Kasumi-1 (cell line): ENCODE results near the gene DPYSL5.
"Not testable (repeated sequence)": the region's sequence is repeated elsewhere in the genome, so short reads cannot be mapped to it uniquely, and the experiment has no call there.

Experiments used
- DNase-seq, 2 experiments: peaks; one replicate each; lab custom pipeline; 2025; lab: John Stamatoyannopoulos, UW

The DPYSL5 gene

GRCh38 chr2:26901326-26902183 is 53.6 kb downstream of the DPYSL5 start:
- no peak for DNase-seq

GRCh38 chr2:26903676-26904075 is 55.7 kb downstream of the DPYSL5 start:
- DNase-seq: no peak

- no peak for DNase-seq
Measured at GRCh38 chr2:26904839-26905238, 56.9 kb downstream of the DPYSL5 start.

GRCh38 chr2:26905341-26906198 is 57.6 kb downstream of the DPYSL5 start:
- no peak for DNase-seq

GRCh38 chr2:26907416-26907815 is 59.5 kb downstream of the DPYSL5 start:
- DNase-seq: no peak

GRCh38 chr2:26910176-26910575 is 62.2 kb downstream of the DPYSL5 start:
- DNase-seq: no peak

DNA sequence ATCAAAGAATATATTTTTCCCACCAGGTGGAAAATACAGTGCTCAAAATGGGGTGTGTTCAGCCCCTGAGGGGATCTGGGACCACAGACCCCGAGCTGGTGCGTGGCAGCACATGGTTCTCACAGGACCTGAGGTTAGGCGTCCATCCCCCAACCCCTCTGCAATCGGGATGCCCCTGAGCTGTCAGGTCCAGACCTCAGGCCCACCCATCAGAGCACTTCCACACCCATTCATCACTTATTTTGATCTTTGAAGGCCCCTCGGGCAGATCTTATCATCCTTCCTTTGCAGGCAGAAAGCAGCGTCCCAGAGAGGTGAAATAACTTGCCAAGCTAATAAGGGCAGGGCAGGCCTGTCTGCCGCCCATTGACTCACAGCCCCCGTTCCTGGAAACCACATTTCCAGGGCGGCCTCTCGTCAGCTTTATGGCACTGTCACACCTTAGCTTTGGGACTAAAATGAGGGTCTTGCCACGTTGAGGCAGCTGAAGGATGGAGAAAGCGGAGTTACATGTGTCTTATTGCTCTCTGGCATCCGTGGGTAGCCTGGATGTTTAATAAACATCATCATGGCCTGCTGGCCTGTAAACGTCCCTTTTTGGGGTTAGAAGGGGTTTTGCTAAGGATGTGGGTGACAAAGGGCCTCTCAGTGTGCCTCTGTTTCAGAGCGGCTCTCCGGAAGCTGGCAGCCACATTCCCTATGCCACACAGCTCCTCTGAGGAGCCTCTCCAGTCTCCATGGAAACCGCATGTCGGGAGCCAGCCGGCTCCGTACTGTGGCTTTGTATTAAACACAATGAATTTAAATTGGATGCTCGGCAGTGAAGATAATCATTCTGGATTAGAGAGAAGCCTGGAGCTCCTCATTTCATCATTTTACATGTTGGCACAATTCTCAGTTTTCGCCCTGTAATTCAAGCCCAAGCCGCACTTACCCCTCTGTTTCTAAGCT is 64.3 kb downstream of the DPYSL5 start:
- no peak for DNase-seq

- DNase-seq: no peak
Measured at GRCh38 chr2:26913606-26913998, 65.7 kb downstream of the DPYSL5 start.

GRCh38 chr2:26913999-26914658 is 66.2 kb downstream of the DPYSL5 start:
- no peak for DNase-seq

DNA sequence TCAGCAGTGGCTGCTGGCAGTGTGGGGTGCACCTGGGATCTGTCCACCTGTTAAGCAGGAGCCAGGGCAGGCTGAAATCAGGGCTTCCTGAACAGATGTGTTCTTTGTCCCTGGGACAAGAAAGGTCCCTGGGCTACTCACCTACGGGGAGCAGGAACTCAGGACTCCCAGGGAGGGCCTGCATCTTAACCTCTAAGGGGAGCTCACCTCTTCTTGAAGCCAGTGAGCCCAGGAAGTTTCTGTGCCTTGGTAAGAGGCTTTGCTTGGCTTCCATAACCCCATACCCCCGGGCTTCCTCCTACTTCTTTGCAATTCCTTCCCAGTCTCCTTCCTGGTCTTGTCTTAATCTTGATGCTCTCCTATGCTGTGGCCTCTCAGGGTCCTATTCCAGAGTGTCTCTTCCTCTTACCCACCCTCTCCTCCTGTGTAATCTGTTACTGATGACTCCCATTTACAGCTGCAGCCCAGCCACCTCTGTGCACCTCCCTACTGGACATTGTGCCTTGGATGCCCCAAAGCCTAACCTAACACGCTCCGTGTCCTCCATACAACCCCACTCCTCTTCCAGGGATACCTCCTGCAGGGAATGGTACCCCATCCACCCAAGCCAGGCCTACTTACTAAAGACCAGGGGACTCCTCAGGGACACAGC is 66.9 kb downstream of the DPYSL5 start:
- no peak for DNase-seq

- no peak for DNase-seq
Measured at GRCh38 chr2:26915316-26915715, 67.4 kb downstream of the DPYSL5 start.

GRCh38 chr2:26916128-26916692 is 68.3 kb downstream of the DPYSL5 start:
- no peak for DNase-seq

DNA sequence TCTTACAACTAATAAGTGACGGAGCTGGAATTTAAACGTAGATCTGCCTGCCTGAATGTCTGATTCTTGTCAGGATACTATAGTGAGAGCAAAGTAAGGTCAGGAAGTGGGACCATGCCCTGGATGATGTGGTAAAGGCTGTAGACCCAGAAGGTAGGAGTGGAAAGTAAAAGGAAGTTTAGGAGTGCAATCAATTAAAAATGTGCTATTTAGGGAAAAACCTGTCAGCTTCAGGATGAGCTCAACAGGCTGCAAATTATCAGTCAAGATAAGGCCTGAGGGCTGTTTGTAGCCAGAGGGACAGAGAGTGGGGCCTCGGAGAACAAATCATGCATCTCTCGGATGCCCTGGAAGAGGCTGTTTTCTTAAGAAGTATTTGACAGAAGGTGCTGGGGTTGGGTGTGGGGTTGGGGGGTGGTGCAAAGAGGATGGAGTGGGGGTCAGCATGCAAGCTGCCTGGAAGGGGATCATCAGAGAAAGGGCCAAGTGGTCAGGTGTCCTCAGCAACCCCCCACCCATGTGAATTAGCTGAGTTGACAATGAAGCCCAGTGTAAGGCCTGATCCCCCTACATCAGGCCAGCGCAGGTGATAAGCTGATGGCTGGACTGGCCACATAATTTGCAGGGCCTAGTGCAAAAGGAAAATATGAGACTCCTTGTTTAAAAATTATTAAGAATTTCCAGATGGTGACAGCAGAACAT is 69.4 kb downstream of the DPYSL5 start:
- DNase-seq: no peak

- DNase-seq: peak; percentile 92 to 94
Measured at GRCh38 chr2:26921323-26921722, 73.4 kb downstream of the DPYSL5 start.

DNA sequence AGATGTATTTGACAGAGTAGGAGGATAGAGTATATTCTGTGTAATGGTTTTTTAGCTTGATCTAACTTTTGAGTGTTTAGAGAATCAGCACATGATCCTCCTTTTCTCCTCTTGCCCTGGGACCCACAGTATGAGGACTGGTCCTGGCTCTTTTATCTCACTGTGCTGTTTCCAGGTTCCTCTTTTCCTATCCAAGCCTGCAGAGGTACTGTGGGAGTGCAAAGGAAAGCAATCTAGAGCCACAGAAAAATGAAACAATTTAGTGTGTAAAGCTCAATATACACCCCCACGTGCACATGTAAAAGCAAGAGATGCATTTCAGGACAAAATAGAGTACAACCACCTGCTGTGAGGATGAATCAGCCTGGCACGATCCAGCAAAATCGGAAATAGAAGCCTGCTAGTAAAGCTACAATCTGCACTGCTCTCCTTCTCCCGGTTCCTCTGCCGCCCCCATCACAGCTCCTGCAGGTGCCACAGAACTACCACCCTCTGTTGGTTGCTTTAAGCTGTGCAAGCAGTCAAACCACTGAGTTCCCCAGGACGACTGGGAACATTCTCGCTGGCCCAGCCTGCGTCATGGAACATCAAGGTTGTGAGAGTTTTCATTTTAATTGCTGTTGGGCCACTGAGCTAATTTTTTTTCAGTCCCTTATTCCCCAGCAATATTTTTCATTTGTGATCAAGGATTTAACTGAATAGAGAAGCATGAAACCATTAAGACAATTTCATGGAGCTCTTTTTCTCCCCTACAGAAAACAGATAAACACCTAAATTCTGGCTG is 74.7 kb downstream of the DPYSL5 start:
- peak; percentile 77 to 89 for DNase-seq

DNA sequence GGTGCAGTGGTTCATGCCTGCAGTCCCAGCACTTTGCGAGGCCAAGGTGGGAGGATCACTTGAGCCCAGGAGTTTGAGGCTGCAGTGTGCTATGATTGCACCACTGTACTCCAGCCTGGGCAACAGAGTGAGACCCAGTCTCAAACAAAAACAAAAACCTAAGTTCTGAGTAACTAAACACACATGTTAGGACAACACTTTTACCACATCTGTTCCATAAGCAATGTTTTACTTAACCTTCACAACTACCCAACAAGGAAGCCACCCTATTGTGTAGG is 75.2 kb downstream of the DPYSL5 start:
- DNase-seq: not testable (repeated sequence)

DNA sequence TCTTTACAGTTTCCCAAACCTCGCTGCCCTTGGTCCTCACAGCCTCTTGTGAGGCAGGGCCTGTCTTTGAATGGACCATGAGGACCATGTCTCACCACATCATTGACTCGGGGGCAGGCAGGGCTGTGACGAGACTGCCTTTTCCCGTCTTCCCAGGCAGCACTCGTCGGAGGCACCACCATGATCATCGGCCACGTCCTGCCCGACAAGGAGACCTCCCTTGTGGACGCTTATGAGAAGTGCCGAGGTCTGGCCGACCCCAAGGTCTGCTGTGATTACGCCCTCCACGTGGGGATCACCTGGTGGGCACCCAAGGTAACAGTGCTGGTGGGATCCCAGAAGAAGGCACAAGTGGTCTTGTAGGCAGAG is 76.8 kb downstream of the DPYSL5 start:
- no peak for DNase-seq

- DNase-seq: no peak
Measured at GRCh38 chr2:26925100-26925791, 77.3 kb downstream of the DPYSL5 start.

- DNase-seq: no peak
Measured at GRCh38 chr2:26927221-26927620, 79.3 kb downstream of the DPYSL5 start.
